ENCODE data around the gene GRID2. TPM values are rescaled to one million over a fixed set of nuclear protein-coding genes. Genes with fewer than 3 reads are reported as not detected.

GRID2 gene
- total and polyA plus RNA-seq, 12 donors = 0.01 to 0.07 (median 0.07) TPM; not detected in 9

- Histone ChIP-seq H3K36me3 (no peaks in the 10 kb centered on the region), H3K4me1 (no peaks in the 10 kb centered on the region), H3K27me3 (no peaks in the 10 kb centered on the region), H3K9me3 (peaks cover 0 to 11% (median 0%) of the 10 kb centered on the region in 11 donors), H3K27ac (no peak overlapping the region), H3K4me3 (no peak overlapping the region)
- WGBS, 2 donors = 17 to 21% methylated on average over 1 of the region's 1 CpG
- no peak for TF ChIP-seq CTCF (IDR thresholded peaks at IDR 0.05)
- ATAC-seq (no peak), DNase-seq (no peak)
- intact Hi-C loops (cut with DNase I) = loop anchor here in 1 of 10 donors (10.0 kb wide), 1 partner anchor 556 kb away; no protein-coding TSS in a partner anchor
These were observed 1396.8 kb downstream of the GRID2 start for GRCh38 chr4:93700571-93700970.

- Histone ChIP-seq H3K36me3 (no peaks in the 10 kb centered on the region), H3K4me1 (no peaks in the 10 kb centered on the region), H3K9me3 (peaks cover 0 to 23% (median 0%) of the 10 kb centered on the region in 11 donors), H3K27me3 (no peaks in the 10 kb centered on the region), H3K27ac (no peak overlapping the region), H3K4me3 (no peak overlapping the region)
- intact Hi-C loops (cut with DNase I) = no loop called here
- no peak for DNase-seq
- no peak for ATAC-seq
- WGBS, 2 donors = 64% methylated on average over 6 of the region's 6 CpGs
- TF ChIP-seq CTCF (IDR thresholded peaks at IDR 0.05) = no peak
These were observed 1406.5 kb downstream of the GRID2 start for GRCh38 chr4:93710101-93710846.

- WGBS, 2 donors = 81 to 85% methylated on average over 2 of the region's 2 CpGs
These were observed 1407.2 kb downstream of the GRID2 start for GRCh38 chr4:93710847-93711430.

GRCh38 chr4:93718233-93718632 lies 1414.5 kb downstream of the GRID2 start:
- H3K27ac ChIP-seq = no peak overlapping the region
- no peaks in the 10 kb centered on the region for H3K27me3 ChIP-seq
- H3K36me3 ChIP-seq = no peaks in the 10 kb centered on the region
- 81 to 94% methylated on average over 1 of the region's 1 CpG for WGBS, 2 donors
- no peaks in the 10 kb centered on the region for H3K4me1 ChIP-seq
- TF ChIP-seq CTCF (IDR thresholded peaks at IDR 0.05) = no peak
- DNase-seq = no peak
- peaks cover 0 to 12% (median 0%) of the 10 kb centered on the region in 11 donors for H3K9me3 ChIP-seq
- no peak for ATAC-seq
- intact Hi-C loops (cut with DNase I) = no loop called here
- no peak overlapping the region for H3K4me3 ChIP-seq

More at GRCh38 chr4:93710847-93711430, 1407.2 kb downstream of the GRID2 start:
- Histone ChIP-seq H3K9me3 (peaks cover 0 to 19% (median 0%) of the 10 kb centered on the region in 11 donors), H3K4me3 (no peak overlapping the region), H3K27me3 (no peaks in the 10 kb centered on the region), H3K4me1 (no peaks in the 10 kb centered on the region), H3K27ac (no peak overlapping the region), H3K36me3 (no peaks in the 10 kb centered on the region)
- intact Hi-C loops (cut with DNase I) = no loop called here
- TF ChIP-seq CTCF (IDR thresholded peaks at IDR 0.05) = no peak
- ATAC-seq (no peak), DNase-seq (no peak)

Data from heart right ventricle (tissue), 16 donors.